Measurements from ENCODE around the gene HS2ST1. TPM values are rescaled to one million over a fixed set of nuclear protein-coding genes. Genes with fewer than 3 reads are reported as not detected.

HS2ST1 gene
- total RNA-seq, 2 donors from 2014 or later = 29.0 to 31.5 TPM

GRCh38 chr1:87030740-87031690, 116.6 kb downstream of the HS2ST1 start:
- DNase-seq = no peak
- Histone ChIP-seq H3K9ac (ENCODE audit: extremely low read depth, low read length, poor library complexity, severe bottlenecking) (no peak overlapping the region), H3K27me3 (ENCODE audit: control insufficient read depth, insufficient read depth, low read length, poor library complexity, severe bottlenecking) (no peaks in the 10 kb centered on the region), H3K4me1 (ENCODE audit: control insufficient read depth, insufficient read depth, low read length) (no peaks in the 10 kb centered on the region), H3K9me3 (ENCODE audit: control insufficient read depth, low read length) (no peaks in the 10 kb centered on the region), H3K27ac (ENCODE audit: low read depth, low read length) (no peak overlapping the region), H3K36me3 (ENCODE audit: control insufficient read depth, insufficient read depth, low read length) (no peaks in the 10 kb centered on the region), H3K4me3 (ENCODE audit: low read length) (no peak overlapping the region)
- H3K9me3 Mint-ChIP-seq = no peaks in the 10 kb centered on the region
- WGBS, 2 experiments (ENCODE audit: insufficient coverage in 1 of 2, insufficient read length in 1 of 2) = 92 to 97% methylated on average over 5 to 9 of the region's 9 CpGs
- no peak overlapping the region for H3K27ac Mint-ChIP-seq
- peaks cover 4% of the 10 kb centered on the region for H3K4me1 Mint-ChIP-seq
- no peaks in the 10 kb centered on the region for H3K27me3 Mint-ChIP-seq (ENCODE audit: insufficient read depth)
- no peak overlapping the region for H3K4me3 Mint-ChIP-seq
- no peak for TF ChIP-seq CTCF (conservative IDR thresholded peaks at IDR 0.05)
- H3K36me3 Mint-ChIP-seq (ENCODE audit: low read depth) = no peaks in the 10 kb centered on the region

GRCh38 chr1:87034351-87034750, 119.9 kb downstream of the HS2ST1 start:
- TF ChIP-seq CTCF (conservative IDR thresholded peaks at IDR 0.05) = no peak
- Mint-ChIP-seq H3K9me3 (no peaks in the 10 kb centered on the region), H3K27me3 (ENCODE audit: insufficient read depth) (no peaks in the 10 kb centered on the region), H3K4me3 (no peak overlapping the region), H3K4me1 (peaks cover 4% of the 10 kb centered on the region), H3K36me3 (ENCODE audit: low read depth) (no peaks in the 10 kb centered on the region), H3K27ac (no peak overlapping the region)
- no peak overlapping the region for H3K27ac ChIP-seq (ENCODE audit: low read depth, low read length)
- 80 to 84% methylated on average over 1 to 2 of the region's 2 CpGs for WGBS, 2 experiments (ENCODE audit: insufficient coverage in 1 of 2, insufficient read length in 1 of 2)
- DNase-seq = no peak
- H3K9ac ChIP-seq (ENCODE audit: extremely low read depth, low read length, poor library complexity, severe bottlenecking) = no peak overlapping the region
- H3K9me3 ChIP-seq (ENCODE audit: control insufficient read depth, low read length) = no peaks in the 10 kb centered on the region
- no peaks in the 10 kb centered on the region for H3K27me3 ChIP-seq (ENCODE audit: control insufficient read depth, insufficient read depth, low read length, poor library complexity, severe bottlenecking)
- H3K4me3 ChIP-seq (ENCODE audit: low read length) = no peak overlapping the region
- H3K36me3 ChIP-seq (ENCODE audit: control insufficient read depth, insufficient read depth, low read length) = no peaks in the 10 kb centered on the region
- no peaks in the 10 kb centered on the region for H3K4me1 ChIP-seq (ENCODE audit: control insufficient read depth, insufficient read depth, low read length)

- Histone ChIP-seq H3K9ac (ENCODE audit: extremely low read depth, low read length, poor library complexity, severe bottlenecking) (no peak overlapping the region), H3K36me3 (ENCODE audit: control insufficient read depth, insufficient read depth, low read length) (no peaks in the 10 kb centered on the region), H3K4me1 (ENCODE audit: control insufficient read depth, insufficient read depth, low read length) (no peaks in the 10 kb centered on the region), H3K27ac (ENCODE audit: low read depth, low read length) (no peak overlapping the region), H3K4me3 (ENCODE audit: low read length) (no peak overlapping the region), H3K9me3 (ENCODE audit: control insufficient read depth, low read length) (no peaks in the 10 kb centered on the region), H3K27me3 (ENCODE audit: control insufficient read depth, insufficient read depth, low read length, poor library complexity, severe bottlenecking) (no peaks in the 10 kb centered on the region)
- Mint-ChIP-seq H3K4me3 (no peak overlapping the region), H3K27ac (no peak overlapping the region), H3K36me3 (ENCODE audit: low read depth) (no peaks in the 10 kb centered on the region), H3K4me1 (peaks cover 4% of the 10 kb centered on the region), H3K27me3 (ENCODE audit: insufficient read depth) (no peaks in the 10 kb centered on the region), H3K9me3 (no peaks in the 10 kb centered on the region)
- 95 to 100% methylated on average over 3 of the region's 3 CpGs for WGBS, 2 experiments (ENCODE audit: insufficient coverage in 1 of 2, insufficient read length in 1 of 2)
- TF ChIP-seq CTCF (conservative IDR thresholded peaks at IDR 0.05) = no peak
- DNase-seq = no peak
Observed at GRCh38 chr1:87039096-87039495, 124.7 kb downstream of the HS2ST1 start.
